Effector CD4-positive, alpha-beta T cell (primary cell): Measurements from ENCODE around the gene MYL3.

ENCODE experiments used
- DNase-seq: peaks from one replicate; pipeline ENCODE4 v3.0.0-alpha.2; 2020

Gene MYL3

DNA sequence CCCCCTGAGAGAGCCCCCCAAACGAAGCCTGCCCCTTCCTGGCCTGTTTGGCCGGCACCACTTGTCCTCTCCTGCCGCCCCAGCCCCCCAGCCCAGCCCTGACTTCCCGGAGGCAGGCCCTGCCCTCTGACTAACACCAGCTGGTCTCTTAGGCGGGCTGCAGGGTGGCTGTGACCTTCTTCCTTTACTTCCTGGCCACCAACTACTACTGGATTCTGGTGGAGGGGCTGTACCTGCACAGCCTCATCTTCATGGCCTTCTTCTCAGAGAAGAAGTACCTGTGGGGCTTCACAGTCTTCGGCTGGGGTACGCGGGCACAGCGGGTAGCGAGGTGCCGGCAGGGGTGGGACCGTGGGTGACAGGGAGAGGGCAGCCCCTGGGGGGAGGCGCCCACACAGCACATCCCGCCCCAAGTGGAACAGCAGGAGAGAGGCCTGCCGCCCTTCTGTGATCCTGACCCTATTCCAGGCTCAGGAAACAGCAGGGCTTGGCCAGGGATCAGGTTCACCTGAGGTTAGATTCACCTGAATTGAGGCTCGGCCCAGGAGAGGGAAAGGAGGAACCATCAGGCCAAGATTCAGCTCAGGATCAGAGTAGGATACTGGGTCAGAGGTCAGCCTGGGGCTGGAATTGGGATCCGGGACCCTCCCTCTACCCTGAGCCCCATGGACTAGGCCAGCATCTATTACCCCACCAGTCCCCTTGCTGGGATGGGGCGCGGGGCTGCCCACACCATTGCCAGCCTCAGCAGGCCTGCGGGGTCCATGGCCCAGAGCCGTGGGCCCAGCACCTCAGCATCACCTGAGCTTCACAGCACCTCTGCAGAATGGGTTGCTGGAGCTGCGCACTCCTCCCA is 36.1 kb upstream of the MYL3 start:
- no peak for DNase-seq

DNA sequence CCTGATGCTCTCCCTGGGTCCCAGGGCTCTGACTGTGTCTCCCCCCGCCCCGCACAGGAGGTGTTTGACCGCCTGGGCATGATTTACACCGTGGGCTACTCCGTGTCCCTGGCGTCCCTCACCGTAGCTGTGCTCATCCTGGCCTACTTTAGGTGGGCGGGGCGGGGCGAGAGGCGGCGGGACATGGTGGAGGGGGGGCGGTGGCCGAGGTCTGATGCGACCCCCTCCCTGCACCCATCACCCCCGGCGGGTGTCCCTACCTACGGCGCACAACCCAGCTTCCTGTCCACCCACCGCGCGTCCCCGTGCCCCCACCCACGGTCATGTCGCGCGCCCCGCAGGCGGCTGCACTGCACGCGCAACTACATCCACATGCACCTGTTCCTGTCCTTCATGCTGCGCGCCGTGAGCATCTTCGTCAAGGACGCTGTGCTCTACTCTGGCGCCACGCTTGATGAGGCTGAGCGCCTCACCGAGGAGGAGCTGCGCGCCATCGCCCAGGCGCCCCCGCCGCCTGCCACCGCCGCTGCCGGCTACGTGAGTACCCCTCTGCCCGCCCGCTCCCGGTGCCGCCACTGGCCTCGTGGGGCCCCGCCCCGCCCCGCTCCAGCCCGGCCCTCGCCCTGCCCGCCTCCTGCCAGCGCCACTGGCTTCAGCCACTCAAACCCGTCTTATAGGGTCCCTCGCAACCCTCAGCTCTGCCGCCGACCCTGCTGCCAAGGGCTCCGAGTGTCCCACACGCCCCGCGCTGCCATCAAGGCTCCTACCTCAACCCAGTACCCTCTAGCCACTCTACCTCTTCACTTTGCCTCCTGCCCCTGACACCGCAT is 35.3 kb upstream of the MYL3 start:
- DNase-seq = no peak

DNA sequence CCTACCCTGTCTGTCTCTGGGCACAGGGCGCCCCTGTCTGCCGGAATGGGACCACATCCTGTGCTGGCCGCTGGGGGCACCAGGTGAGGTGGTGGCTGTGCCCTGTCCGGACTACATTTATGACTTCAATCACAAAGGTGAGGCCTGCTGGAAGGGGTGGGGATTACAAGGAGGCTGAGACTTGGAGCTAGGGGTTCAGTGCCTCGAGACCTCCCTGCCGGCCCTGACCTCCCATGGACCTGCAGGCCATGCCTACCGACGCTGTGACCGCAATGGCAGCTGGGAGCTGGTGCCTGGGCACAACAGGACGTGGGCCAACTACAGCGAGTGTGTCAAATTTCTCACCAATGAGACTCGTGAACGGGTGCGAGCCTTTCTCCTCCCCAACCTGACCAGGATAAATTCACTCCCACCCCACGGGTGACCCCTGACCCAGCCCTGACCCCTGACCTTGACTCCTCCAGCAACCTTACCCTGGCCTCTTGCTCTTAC is 34.6 kb upstream of the MYL3 start:
- DNase-seq = no peak

DNA sequence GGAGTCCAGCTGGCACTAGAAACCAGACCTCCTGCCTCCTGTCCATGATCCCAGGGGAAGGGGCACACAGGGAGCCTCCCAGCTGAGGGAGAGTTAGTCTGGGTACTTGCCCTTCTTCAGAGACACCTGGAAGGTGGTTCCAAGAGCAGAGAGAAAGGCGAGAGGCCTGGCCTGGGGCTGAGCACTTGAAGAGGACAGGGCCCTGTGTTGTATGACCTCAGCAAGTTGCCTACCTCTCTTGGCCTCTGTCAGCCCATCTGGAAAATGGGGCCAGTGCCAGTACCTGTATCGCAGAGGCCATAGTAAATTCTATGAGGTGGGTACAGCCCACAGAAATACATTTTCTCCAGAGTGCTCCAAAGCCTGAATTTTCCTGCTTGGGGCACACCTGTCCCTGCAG is 33.8 kb upstream of the MYL3 start:
- no peak for DNase-seq

DNA sequence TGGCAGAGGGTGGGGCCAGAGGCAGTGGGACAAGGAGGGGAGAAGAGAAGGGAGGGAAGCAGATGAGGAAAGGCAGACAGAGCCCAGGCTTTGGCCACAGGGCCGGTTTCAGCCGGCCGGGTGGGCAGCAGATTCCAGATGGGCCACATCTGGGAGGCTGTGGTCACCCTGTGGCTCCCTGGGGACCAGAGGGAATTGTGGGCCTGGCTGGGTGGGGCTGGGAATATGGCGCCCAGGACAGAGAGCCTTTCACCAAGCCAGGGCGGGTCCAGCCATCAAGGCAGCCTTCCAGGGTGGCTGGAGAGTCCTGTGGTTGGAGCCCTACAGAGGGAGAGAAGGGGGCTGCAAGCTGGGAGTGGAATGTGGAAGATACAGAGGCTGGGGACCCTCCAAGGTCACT is 33.1 kb upstream of the MYL3 start:
- DNase-seq = no peak

DNA sequence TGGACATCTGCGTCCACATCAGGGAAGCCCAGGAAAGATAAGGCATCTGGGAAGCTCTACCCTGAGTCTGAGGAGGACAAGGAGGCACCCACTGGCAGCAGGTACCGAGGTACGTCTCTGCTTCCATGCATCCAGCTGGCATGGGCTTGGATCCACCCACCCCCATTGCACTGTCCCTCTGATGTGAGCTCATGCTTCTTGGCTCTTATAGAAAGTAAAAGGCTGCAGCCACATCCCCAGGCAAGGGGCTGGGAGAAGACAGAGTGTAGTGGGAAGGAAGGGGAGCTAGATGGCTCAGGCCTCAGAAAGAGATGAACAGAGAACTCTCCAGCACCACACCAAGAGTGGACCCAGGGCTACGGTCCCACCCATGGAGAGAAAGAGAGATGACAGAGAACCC is 32.5 kb upstream of the MYL3 start:
- no peak for DNase-seq

DNA sequence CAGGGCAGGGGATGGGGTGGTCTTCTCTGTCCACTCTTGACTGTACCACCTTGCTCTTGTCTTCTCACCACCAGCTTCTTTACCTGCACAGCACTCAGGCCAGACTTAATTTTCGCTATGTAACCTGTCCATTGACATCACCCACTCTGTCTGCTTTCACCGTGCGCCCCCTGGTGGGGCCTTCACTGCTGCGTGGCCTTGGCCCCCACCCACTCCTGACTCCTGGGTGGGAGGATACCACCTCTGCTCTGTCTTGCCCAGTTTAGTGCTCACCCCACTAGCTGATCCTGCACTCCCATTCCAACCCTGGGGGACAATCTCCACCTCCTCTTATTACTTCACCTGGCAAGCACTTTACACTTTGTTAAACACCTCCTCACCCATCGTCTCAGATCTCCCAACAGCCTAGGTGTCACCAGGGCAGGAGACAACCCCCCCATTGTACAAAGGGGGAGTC is 32.0 kb upstream of the MYL3 start:
- peak; percentile 76 for DNase-seq

DNA sequence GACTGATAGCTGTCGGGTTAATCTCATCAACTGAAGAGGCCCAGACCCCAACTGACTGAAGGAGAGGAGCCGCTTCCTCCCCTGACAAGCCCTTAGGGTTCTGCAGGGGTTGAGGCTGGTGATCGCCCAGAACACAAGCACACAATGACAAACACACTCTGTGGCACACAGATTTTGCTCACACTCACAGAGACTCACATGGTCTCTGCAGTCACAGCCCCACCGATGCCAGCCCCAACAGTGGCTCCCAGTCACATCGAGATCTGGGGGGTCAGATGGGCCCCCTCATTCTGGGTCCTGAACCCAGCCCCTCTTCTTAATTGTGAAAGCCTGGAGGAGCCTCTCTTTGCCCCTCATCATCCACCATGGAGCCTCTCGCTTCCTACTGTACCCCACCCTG is 31.0 kb upstream of the MYL3 start:
- no peak for DNase-seq

DNA sequence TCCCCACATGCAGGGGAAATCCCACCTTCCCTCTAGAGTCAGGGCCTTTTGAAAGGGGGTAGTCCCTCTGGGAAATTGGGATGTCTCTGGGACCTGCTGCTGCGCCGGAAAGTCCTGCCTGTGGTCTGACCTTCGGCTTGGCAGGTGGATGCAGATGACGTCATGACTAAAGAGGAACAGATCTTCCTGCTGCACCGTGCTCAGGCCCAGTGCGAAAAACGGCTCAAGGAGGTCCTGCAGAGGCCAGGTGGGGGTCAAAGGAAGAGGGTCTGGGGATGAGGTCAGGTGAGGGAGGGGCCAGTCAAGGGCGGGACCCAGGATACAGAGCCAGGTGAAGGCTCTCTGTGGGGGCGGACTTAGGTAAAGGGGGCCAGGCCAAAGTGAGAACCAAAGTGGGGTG is 30.5 kb upstream of the MYL3 start:
- no peak for DNase-seq

DNA sequence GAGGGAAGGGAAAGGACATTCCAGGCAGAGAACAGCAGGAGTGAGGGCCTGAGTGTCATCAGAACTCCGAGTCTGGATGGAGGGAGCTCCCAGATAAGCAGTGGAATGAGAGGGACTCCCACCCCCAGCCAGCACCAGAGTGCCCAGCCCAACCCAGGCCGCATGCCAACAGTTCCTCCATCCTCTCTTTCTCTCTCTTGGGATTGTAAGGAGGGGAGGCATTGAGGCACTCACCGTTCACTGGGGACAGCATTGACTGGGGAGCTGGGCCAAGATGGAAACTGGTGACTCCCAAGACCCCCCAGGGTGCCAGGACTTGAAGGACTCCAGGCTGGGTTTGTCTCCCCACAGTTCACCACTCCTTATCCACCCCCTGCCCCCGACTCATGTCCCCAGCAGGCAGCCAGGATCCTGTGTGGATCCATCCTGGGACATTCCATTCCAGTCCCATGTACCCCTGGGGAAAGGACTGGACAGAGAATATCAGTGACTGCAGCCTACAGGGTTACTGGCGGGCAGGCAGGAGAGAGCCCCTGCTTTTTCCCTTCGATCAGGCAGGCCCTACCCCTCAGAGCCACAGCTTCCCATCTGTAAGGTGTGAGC is 30.0 kb upstream of the MYL3 start:
- DNase-seq = no peak

DNA sequence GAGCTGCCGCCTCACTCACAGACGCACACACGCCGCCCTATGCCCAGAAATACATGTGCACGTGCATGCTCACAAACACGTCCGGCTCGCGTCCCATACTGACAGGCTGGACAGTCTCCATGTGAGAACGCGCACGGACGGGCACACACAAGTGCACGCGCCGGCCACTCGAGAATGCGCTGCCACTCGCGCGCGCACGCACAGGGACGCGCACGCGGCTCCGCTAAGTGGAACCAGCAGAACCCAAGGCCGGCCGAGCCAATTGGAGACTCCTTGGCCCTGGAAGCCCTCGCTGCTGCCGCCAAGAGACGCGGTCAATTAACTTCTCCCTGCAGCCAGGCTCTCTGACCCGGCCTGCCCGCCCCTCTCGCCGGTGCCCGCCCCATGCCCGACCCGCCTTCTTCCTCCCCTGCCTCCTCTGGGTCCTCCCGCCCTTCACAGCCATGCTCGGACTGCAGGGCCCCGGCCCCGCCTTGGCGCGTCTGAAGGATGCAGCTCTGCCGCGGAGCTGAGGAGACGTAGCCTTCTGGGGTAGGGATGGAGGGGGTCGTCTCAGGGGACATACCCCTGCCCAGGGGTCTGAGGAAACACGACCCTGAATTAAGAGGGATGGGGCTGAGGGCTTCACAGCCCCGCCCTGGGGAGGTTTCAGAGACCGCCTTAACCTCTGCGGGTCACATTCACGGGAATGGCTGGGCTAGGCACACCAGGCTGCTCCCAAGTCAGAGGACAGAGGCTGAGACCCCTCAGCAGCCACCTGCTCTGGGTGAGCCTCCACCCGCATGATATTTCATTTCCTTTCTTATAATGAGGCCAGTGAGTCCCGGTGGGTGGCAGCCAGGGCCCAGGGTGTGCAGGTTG is 29.3 kb upstream of the MYL3 start:
- no peak for DNase-seq

DNA sequence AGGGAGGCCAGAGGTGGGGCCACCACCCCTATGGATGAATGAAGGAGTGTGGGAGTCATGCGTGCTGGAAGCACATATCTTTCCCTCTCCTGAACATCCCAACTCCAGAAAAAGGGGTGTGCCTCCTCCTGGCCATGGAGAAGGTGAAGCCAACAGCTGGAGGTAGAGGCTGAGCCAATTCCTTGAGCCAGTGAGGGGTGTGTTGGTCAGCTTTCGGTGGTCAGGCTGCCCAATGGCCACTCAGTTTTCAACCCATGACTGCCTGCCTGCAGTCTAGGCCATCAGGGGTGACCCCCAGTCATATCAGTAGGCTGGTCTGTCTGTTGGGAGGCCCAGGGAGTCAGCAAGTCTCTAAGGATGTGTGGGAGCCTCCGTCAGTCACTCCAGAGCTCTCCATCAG is 27.9 kb upstream of the MYL3 start:
- no peak for DNase-seq

DNA sequence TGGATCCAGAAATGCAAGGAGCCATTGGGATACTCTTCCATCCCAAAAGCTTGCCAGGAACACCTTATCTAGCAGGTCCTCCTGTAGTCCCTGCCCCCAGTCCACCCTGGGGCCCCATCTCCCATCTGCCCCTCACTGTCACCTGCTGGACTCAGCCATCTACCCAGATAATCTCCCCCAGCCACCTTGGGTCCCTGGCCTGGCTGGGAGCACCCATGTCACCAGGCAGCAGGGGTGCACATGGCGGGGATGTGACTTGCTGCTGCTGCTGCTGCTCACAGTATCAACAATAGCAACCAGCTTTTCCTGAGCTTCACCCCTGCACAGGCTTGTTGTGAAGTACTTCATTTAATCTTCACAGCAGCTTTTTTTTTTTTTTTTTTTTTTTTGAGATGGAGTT is 26.9 kb upstream of the MYL3 start:
- DNase-seq = no peak

DNA sequence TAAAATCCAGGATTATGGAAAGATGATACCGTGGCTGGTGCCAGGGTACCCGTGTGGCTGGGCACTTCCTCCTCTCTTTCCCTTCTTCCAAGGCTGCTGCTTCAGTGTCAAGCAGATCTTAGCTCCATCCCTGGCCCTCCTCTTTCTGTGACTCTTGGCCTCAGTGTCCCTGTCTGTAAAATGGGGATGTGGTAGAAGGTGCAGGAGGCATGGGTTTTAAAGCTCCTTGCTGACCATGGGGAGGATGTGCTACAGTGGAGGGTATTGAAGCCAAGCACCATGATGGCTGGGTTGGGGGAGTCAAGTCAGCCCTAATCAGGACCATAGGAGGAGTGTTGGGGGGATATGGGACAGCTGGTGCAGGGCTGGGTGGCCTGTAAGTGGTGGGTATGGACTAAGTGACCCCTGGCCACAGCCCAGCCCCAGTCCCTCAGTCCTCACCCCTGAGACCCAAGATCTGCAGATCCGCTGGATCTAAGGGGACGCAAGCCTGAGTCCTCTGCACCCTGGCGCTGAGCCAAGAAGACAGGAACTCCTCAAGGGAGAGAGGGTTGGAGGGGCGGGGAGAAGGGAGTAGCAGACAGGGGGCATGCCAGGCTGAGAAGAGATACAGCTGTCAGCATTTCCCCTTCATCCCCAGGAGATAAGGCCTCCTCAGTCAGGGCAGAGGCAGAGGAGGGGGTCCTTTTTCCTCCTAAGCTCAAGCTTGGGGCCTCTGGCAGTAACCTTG is 26.3 kb upstream of the MYL3 start:
- DNase-seq = no peak

DNA sequence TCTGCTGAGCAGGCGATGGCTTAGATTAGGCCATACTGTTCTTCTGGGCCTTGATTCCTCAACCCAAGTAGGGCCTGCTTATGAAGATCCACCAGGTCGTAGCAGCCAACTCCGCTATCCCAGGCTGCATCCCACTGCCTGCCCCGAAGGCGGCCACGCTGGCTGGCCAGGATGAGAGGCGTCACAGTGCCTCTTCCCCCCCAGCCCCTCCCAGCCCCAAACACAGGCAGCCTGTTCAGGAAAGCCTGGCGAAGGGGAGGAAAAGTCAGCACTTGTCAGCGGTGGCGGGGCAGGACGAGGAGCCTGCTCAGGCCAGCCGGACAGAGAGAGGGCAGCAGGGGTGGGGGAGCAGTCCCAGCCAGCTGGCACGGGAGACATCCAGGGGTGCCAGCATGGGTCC is 25.5 kb upstream of the MYL3 start:
- DNase-seq = no peak

DNA sequence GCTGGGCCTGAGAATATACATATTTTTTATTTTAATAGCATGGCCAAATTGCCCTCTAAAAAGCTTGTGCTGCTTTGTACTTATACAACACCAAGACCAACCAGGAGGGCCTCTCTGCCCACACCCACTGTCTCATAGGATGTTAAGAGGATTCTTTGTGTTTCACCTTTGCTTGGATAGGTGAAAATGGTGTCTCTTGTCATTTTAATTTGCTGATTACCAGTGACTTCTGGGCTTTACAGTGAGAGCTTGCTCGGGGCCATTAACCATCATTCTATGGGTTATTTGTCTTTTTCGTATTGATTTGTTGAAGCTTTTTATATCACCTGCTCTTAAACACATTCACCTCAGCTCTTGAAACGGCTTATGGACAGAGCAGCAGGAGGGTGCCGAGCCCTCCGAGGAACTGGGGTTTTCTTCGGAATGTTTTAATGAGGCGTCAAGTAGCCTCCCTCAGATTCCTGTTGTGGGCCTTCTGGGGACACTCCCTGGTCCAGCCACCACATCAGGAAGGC is 24.8 kb upstream of the MYL3 start:
- DNase-seq = no peak

DNA sequence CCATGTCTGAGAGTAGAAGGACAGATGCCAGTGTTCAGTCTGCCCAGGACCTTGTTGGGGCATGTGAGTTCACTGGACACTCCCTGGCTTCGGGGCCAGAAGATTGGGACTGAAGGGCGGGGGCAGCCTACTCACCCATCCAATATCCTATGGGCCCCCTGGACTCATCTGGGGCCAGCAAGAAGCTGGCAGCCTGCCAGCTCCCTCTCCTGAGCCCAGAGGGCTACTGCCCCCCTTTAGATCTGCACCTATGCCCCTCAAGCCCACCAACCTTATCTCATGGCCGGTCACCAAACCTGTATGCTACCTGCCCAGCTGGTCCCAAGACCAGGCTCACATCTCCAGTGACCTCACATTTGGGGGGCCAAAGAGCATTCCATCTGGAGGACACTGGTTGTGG is 22.4 kb upstream of the MYL3 start:
- no peak for DNase-seq

DNA sequence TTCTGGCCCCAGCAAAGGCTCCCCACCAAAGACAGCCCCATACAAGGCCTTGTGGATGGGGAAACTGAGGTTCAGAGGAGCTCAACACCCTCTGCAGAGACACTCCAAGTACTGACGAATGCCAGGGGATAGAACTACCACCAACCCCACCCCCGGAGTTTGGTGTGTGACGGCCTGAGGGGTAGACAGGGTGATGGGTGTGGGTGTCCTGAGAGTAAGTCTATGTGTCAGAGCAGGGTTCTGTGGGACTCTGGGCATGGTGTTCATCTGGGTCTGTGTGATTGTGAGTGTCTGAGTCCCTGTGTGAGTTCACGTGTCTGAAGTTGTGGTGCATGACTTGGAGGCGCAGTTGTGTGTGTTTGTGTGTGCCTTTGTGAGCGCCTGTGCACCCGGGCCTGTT is 21.7 kb upstream of the MYL3 start:
- no peak for DNase-seq

DNA sequence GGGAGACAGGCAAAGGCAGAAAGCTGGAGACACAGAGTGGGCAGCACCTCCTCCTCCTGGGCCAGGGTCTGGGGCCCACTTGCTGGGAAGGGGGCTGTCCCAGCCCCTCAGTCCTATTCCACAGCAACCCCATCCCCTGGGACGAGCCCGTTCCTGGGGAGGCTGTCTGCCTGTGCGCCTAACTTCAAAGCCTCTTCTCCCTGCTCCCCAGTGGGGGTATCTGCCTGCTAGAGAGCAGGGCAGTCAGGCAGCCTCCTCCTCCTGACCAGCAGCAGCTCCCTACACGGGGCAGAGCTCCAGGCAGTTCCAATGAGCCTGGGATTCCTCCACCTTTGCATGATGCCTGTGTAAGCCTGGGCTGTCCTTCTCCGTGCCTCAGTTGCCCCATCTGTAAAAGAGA is 21.2 kb upstream of the MYL3 start:
- no peak for DNase-seq

DNA sequence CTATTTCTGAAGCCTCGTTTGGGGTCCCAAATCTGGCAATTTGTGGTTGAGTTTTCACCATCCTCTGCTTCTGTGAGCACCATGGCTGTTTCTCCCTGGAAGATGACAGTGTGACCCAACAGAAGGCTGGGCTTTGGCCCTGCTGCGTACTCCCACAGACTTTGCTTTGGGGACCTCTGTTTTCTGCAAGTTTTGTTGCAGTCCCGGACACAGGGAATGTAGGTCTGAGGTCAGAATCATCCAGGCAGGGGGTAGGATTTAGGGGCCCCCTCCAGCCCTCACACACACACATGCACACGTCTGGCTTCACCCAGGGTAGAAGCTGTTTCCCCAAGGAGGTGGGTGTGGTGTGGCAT is 20.6 kb upstream of the MYL3 start:
- no peak for DNase-seq

DNA sequence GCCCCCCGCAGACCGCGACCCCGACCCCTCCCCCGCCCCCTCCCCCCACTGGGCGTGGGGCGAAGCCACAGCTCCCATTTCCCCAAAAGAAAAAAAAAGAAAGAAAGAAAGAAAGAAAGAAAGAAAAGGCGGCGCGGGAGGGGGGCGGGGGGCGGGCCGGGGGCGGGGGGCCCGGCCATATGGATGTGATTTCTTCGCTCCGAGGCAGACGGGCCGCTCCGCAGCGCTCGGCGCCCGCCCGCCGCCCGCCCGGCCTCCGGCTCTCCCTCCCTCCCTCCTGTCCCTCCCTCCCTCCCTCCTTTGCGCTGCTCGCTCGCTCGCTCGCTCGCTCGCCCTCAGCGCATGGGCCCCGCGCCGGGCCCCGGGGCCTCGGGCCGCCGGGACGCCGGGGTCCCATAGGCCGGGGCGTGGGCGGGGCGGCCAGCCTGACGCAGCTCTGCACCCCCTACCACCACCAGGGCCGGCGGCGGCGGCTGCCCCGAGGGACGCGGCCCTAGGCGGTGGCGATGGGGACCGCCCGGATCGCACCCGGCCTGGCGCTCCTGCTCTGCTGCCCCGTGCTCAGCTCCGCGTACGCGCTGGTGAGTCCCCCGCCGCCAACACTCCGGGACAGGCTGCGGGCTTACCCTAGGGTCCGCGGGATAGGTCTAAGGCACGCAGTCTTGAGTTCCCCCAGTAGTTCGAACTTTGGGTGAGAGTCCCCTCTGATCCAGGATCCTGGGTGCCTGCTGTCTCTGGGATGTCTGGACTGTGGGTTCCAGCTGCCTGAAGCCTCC is 20.0 kb upstream of the MYL3 start:
- DNase-seq = no peak
